HepG2 (cell line): ENCODE measurements around the gene WNT2B. TPM values are rescaled to one million over a fixed set of nuclear protein-coding genes. Genes with fewer than 3 reads are reported as not detected.

Experiments
- AGO1 ChIP-seq: fragments of 200-400 bp; formaldehyde crosslinking; IDR thresholded peaks from 2 replicates; pipeline ENCODE4 v1.6.1; 2017; ENCODE audit warnings: mild to moderate bottlenecking, low read depth, low read length, moderate library complexity; ENCODE audit not compliant: poor library complexity, severe bottlenecking
- ARID4A ChIP-seq: sonication (generic); formaldehyde crosslinking; IDR thresholded peaks from 2 replicates; pipeline ENCODE4 v1.5.0; 2020; ENCODE audit warnings: mild to moderate bottlenecking, missing genetic modification reagents, borderline replicate concordance
- DBP ChIP-seq: sonication (generic); formaldehyde crosslinking; IDR thresholded peaks from 2 replicates; pipeline ENCODE4 v1.4.0; 2020; ENCODE audit warnings: missing genetic modification reagents; ENCODE audit errors: not compliant biosample characterization
- HNRNPUL1 ChIP-seq: fragments of 200-400 bp; formaldehyde crosslinking; IDR thresholded peaks from 2 replicates; pipeline ENCODE4 v1.6.1; 2017; ENCODE audit warnings: low read depth, mild to moderate bottlenecking, low read length, moderate library complexity
- KDM6A ChIP-seq: IDR thresholded peaks from 2 replicates; pipeline ENCODE4 v1.6.1; 2016; ENCODE audit warnings: low read depth
- NCOR1 ChIP-seq: fragments of 200-600 bp; sonication (generic); IDR thresholded peaks from 2 replicates; pipeline ENCODE4 v1.7.0; 2017; ENCODE audit warnings: antibody characterized with exemption, low read length, borderline replicate concordance
- PLRG1 ChIP-seq: fragments of 450-650 bp; conservative IDR thresholded peaks from 2 replicates; pipeline ENCODE4 v1.6.1; 2016
- SAFB2 ChIP-seq: sonication (generic); formaldehyde crosslinking; IDR thresholded peaks from 2 replicates; pipeline ENCODE4 v1.5.1; 2020; ENCODE audit warnings: missing genetic modification reagents, low read depth, mild to moderate bottlenecking, borderline replicate concordance
- SMARCE1 ChIP-seq: fragments of 450-650 bp; IDR thresholded peaks from 2 replicates; pipeline ENCODE4 v1.6.1; 2017; ENCODE audit warnings: borderline replicate concordance
- SRSF1 ChIP-seq: fragments of 200-400 bp; formaldehyde crosslinking; optimal IDR thresholded peaks from 2 replicates; pipeline ENCODE3; 2017; ENCODE audit warnings: mild to moderate bottlenecking, low read depth, low read length, moderate library complexity
- U2AF2 ChIP-seq: fragments of 200-400 bp; formaldehyde crosslinking; IDR thresholded peaks from 2 replicates; pipeline ENCODE4 v1.6.1; 2017; ENCODE audit warnings: low read depth, mild to moderate bottlenecking, low read length
- ZBTB8A ChIP-seq: sonication (generic); formaldehyde crosslinking; IDR thresholded peaks from 2 replicates; pipeline ENCODE4 v1.4.0; 2020; ENCODE audit warnings: mild to moderate bottlenecking, low read depth, missing genetic modification reagents, borderline replicate concordance
- ZNF280B ChIP-seq: sonication (generic); formaldehyde crosslinking; IDR thresholded peaks from 2 replicates; pipeline ENCODE4 v1.5.0; 2020; ENCODE audit warnings: missing genetic modification reagents, mild to moderate bottlenecking, borderline replicate concordance
- ZNF317 ChIP-seq: sonication (generic); formaldehyde crosslinking; IDR thresholded peaks from 2 replicates; pipeline ENCODE4 v1.5.0; 2020; ENCODE audit warnings: mild to moderate bottlenecking, missing genetic modification reagents
- ZNF354B ChIP-seq: sonication (generic); formaldehyde crosslinking; IDR thresholded peaks from 2 replicates; pipeline ENCODE4 v1.8.0; 2022; ENCODE audit warnings: mild to moderate bottlenecking, missing genetic modification reagents
- ZNF383 ChIP-seq: sonication (generic); formaldehyde crosslinking; IDR thresholded peaks from 2 replicates; pipeline ENCODE4 v1.4.0; 2020; ENCODE audit warnings: missing genetic modification reagents, mild to moderate bottlenecking, borderline replicate concordance
- ZNF451 ChIP-seq: sonication (generic); formaldehyde crosslinking; IDR thresholded peaks from 2 replicates; pipeline ENCODE4 v1.5.0; 2020; ENCODE audit warnings: mild to moderate bottlenecking, missing genetic modification reagents
- ZNF556 ChIP-seq: sonication (generic); formaldehyde crosslinking; IDR thresholded peaks from 2 replicates; pipeline ENCODE4 v1.4.0; 2020; ENCODE audit warnings: mild to moderate bottlenecking, missing genetic modification reagents, borderline replicate concordance
- ZNF562 ChIP-seq: sonication (generic); formaldehyde crosslinking; IDR thresholded peaks from 2 replicates; pipeline ENCODE4 v1.8.0; 2022; ENCODE audit warnings: missing genetic modification reagents, borderline replicate concordance
- ZNF605 ChIP-seq: sonication (generic); formaldehyde crosslinking; IDR thresholded peaks from 2 replicates; pipeline ENCODE4 v1.8.0; 2022; ENCODE audit warnings: mild to moderate bottlenecking, missing genetic modification reagents
- ZNF615 ChIP-seq: sonication (generic); formaldehyde crosslinking; IDR thresholded peaks from 2 replicates; pipeline ENCODE4 v1.5.0; 2020; ENCODE audit warnings: mild to moderate bottlenecking, missing genetic modification reagents, borderline replicate concordance
- ZNF768 ChIP-seq: sonication (generic); formaldehyde crosslinking; IDR thresholded peaks from 2 replicates; pipeline ENCODE4 v1.4.0; 2020; ENCODE audit warnings: missing genetic modification reagents
- polyA plus RNA-seq, 8 experiments: library from polyadenylated mRNA; depleted of rRNA in 3 of 8; stranded (reverse) in 7 of 8; unstranded in 1 of 8; fragments of >200 nt; fragmentation: Illumina TruSeq in 4 of 8; extraction: Trizol in 4 of 8; gene quantifications; 2 replicates each; pipeline versions ENCODE4 v1.2.1 to v1.2.3, GENCODE V29; 2011 to 2016; ENCODE audit warnings: low read depth in 4 of 8, missing spikeins in 1 of 8, mixed read lengths in 1 of 8; ENCODE audit not compliant: insufficient read depth in 1 of 8
- total RNA-seq, 5 experiments: library from RNA; depleted of rRNA; stranded (reverse); fragments of >200 nt; fragmentation: Illumina TruSeq; extraction: Trizol; gene quantifications; 2 replicates each; pipeline ENCODE4 v1.2.3, GENCODE V29; 2016; ENCODE audit warnings: low read depth in 1 of 5

WNT2B gene
- total and polyA plus RNA-seq, 2 of the 13 experiments (the other 11 are each of a cell fraction or from before 2014, with no cell fraction given) = 0.11 to 0.32 TPM

- TF ChIP-seq ZNF280B (peak; percentile 17; the same call in 1 of the 2 replicates), PLRG1 (no peak), SAFB2 (CRISPR knock-in tag) (0 out of 2 replicates have a peak, but pooled peaks have one; percentile 23), ZNF605 (CRISPR knock-in tag) (0 out of 2 replicates have a peak, but pooled peaks have one; percentile 33), KDM6A (CRISPR knock-in tag) (no peak), ZNF768 (CRISPR knock-in tag) (peak; percentile 66), DBP (CRISPR knock-in tag) (no peak), ZNF354B (CRISPR knock-in tag) (no peak), U2AF2 (no peak), NCOR1 (no peak), ZNF556 (CRISPR knock-in tag) (0 out of 2 replicates have a peak, but pooled peaks have one; percentile 77), AGO1 (peak; percentile 34), ZNF615 (no peak), SMARCE1 (no peak), HNRNPUL1 (no peak), ZNF562 (no peak), ZBTB8A (no peak), ZNF317 (peak; percentile 47; the same call in 1 of the 2 replicates), ZNF451 (CRISPR knock-in tag) (0 out of 2 replicates have a peak, but pooled peaks have one; percentile 65), SRSF1 (no peak), ARID4A (CRISPR knock-in tag) (peak; percentile 55; the same call in 1 of the 2 replicates), ZNF383 (no peak)
Measured at GRCh38 chr1:112466078-112466660, 42.6 kb upstream of the WNT2B start (continued).
